HepG2 (cell line): ENCODE measurements around the gene DAPK1. TPM values are rescaled to one million over a fixed set of nuclear protein-coding genes. Genes with fewer than 3 reads are reported as not detected.

Experiments
- ATF7-NPFF ChIP-seq: sonication (generic); formaldehyde crosslinking; IDR thresholded peaks from 2 replicates; pipeline ENCODE4 v1.8.1; 2023; ENCODE audit warnings: mild to moderate bottlenecking, low read depth, missing genetic modification reagents, moderate library complexity
- BRD4 ChIP-seq: sonication (generic); formaldehyde crosslinking; IDR thresholded peaks from 2 replicates; pipeline ENCODE4 v1.4.0; 2020; ENCODE audit warnings: missing genetic modification reagents
- EED ChIP-seq: sonication (generic); formaldehyde crosslinking; IDR thresholded peaks from 2 replicates; pipeline ENCODE4 v1.5.0; 2020; ENCODE audit warnings: mild to moderate bottlenecking, missing genetic modification reagents
- ETS1 ChIP-seq: sonication (generic); formaldehyde crosslinking; IDR thresholded peaks from 2 replicates; pipeline ENCODE4 v1.4.0; 2020; ENCODE audit warnings: missing genetic modification reagents
- ETV6 ChIP-seq: sonication (generic); formaldehyde crosslinking; conservative IDR thresholded peaks from 2 replicates; pipeline ENCODE4 v1.4.0; 2020; ENCODE audit warnings: missing genetic modification reagents
- FOXP1 ChIP-seq, 2 experiments: fragments of 450-650 bp in 1 of 2; IDR thresholded peaks; 2 replicates each; pipeline ENCODE4 v1.6.1; 2017 to 2018; ENCODE audit warnings: antibody characterized with exemption in 1 of 2
- GMEB2 ChIP-seq: IDR thresholded peaks from 2 replicates; pipeline ENCODE4 v1.6.1; 2016; ENCODE audit warnings: missing biosample characterization, missing genetic modification reagents, low read depth
- HCFC1 ChIP-seq: fragments of 150-350 bp; IDR thresholded peaks from 2 replicates; pipeline ENCODE4 v1.6.1; 2014; ENCODE audit warnings: low read depth, low read length
- HMGXB4 ChIP-seq, 2 experiments: sonication (generic) in 1 of 2; formaldehyde crosslinking in 1 of 2; IDR thresholded peaks; 2 replicates each; pipeline versions ENCODE4 v1.4.0 to v1.6.1; 2018 to 2020; ENCODE audit warnings: missing genetic modification reagents in 2 of 2, borderline replicate concordance in 1 of 2, low read depth in 1 of 2, mild to moderate bottlenecking in 1 of 2, missing biosample characterization in 1 of 2
- HNRNPH1 ChIP-seq: fragments of 200-400 bp; formaldehyde crosslinking; optimal IDR thresholded peaks from 2 replicates; pipeline ENCODE3; 2017; ENCODE audit warnings: mild to moderate bottlenecking, low read depth, low read length
- HNRNPLL ChIP-seq: fragments of 200-400 bp; formaldehyde crosslinking; IDR thresholded peaks from 2 replicates; pipeline ENCODE4 v1.6.1; 2017; ENCODE audit warnings: mild to moderate bottlenecking, low read depth, low read length; ENCODE audit not compliant: poor library complexity, severe bottlenecking
- JUNB ChIP-seq: sonication (generic); formaldehyde crosslinking; IDR thresholded peaks from 2 replicates; pipeline ENCODE4 v1.8.0; 2022; ENCODE audit warnings: missing genetic modification reagents, mild to moderate bottlenecking, borderline replicate concordance
- MIER3 ChIP-seq: IDR thresholded peaks from 2 replicates; pipeline ENCODE4 v1.6.1; 2016; ENCODE audit warnings: missing compliant biosample characterization, borderline replicate concordance
- MXD3 ChIP-seq: IDR thresholded peaks from 2 replicates; pipeline ENCODE4 v1.6.1; 2016; ENCODE audit warnings: mild to moderate bottlenecking, missing biosample characterization, missing genetic modification reagents
- PHF21A ChIP-seq: sonication (generic); formaldehyde crosslinking; IDR thresholded peaks from 2 replicates; pipeline ENCODE4 v1.5.0; 2020; ENCODE audit warnings: mild to moderate bottlenecking, missing genetic modification reagents
- THYN1 ChIP-seq: sonication (generic); formaldehyde crosslinking; IDR thresholded peaks from 2 replicates; pipeline ENCODE4 v1.8.1; 2023; ENCODE audit warnings: low read depth, mild to moderate bottlenecking, moderate library complexity, missing genetic modification reagents, borderline replicate concordance
- ZBTB49 ChIP-seq: sonication (generic); formaldehyde crosslinking; IDR thresholded peaks from 2 replicates; pipeline ENCODE4 v1.4.0; 2020; ENCODE audit warnings: missing genetic modification reagents, borderline replicate concordance
- ZNF136 ChIP-seq: sonication (generic); formaldehyde crosslinking; IDR thresholded peaks from 2 replicates; pipeline ENCODE4 v1.8.1; 2022; ENCODE audit warnings: low read depth, mild to moderate bottlenecking, moderate library complexity, missing genetic modification reagents
- ZNF224 ChIP-seq: sonication (generic); formaldehyde crosslinking; IDR thresholded peaks from 2 replicates; pipeline ENCODE4 v1.5.0; 2020; ENCODE audit warnings: mild to moderate bottlenecking, missing genetic modification reagents
- ZNF33B ChIP-seq: sonication (generic); formaldehyde crosslinking; IDR thresholded peaks from 2 replicates; pipeline ENCODE4 v1.5.1; 2020; ENCODE audit warnings: mild to moderate bottlenecking, missing genetic modification reagents
- ZNF619 ChIP-seq: sonication (generic); formaldehyde crosslinking; IDR thresholded peaks from 2 replicates; pipeline ENCODE4 v1.4.0; 2020; ENCODE audit warnings: mild to moderate bottlenecking, missing genetic modification reagents
- ZSCAN20 ChIP-seq: sonication (generic); formaldehyde crosslinking; IDR thresholded peaks from 2 replicates; pipeline ENCODE4 v1.4.0; 2020; ENCODE audit warnings: missing genetic modification reagents, mild to moderate bottlenecking, borderline replicate concordance
- polyA plus RNA-seq, 8 experiments: library from polyadenylated mRNA; depleted of rRNA in 3 of 8; stranded (reverse) in 7 of 8; unstranded in 1 of 8; fragments of >200 nt; fragmentation: Illumina TruSeq in 4 of 8; extraction: Trizol in 4 of 8; gene quantifications; 2 replicates each; pipeline versions ENCODE4 v1.2.1 to v1.2.3, GENCODE V29; 2011 to 2016; ENCODE audit warnings: low read depth in 4 of 8, missing spikeins in 1 of 8, mixed read lengths in 1 of 8; ENCODE audit not compliant: insufficient read depth in 1 of 8
- total RNA-seq, 5 experiments: library from RNA; depleted of rRNA; stranded (reverse); fragments of >200 nt; fragmentation: Illumina TruSeq; extraction: Trizol; gene quantifications; 2 replicates each; pipeline ENCODE4 v1.2.3, GENCODE V29; 2016; ENCODE audit warnings: low read depth in 1 of 5

The DAPK1 gene
- total and polyA plus RNA-seq, 2 of the 13 experiments (the other 11 are each of a cell fraction or from before 2014, with no cell fraction given), result 35.7 to 35.9 TPM

- TF ChIP-seq ZBTB49 (CRISPR knock-in tag) (no peak), HCFC1 (no peak), ZNF33B (CRISPR knock-in tag) (peak; percentile 80), ZSCAN20 (CRISPR knock-in tag) (no peak), HNRNPH1 (no peak), PHF21A (CRISPR knock-in tag) (no peak; the same call in 1 of the 2 replicates), JUNB (0 out of 2 replicates have a peak, but pooled peaks have one; percentile 11), GMEB2 (CRISPR knock-in tag) (no peak), ZNF224 (CRISPR knock-in tag) (no peak), FOXP1 (IDR thresholded peaks at IDR 0.05) (no peak), FOXP1 (CRISPR knock-in tag; IDR thresholded peaks at IDR 0.05) (no peak), MXD3 (CRISPR knock-in tag) (peak; percentile 73), HNRNPLL (peak; percentile 28), ETV6 (CRISPR knock-in tag) (no peak), HMGXB4 (CRISPR knock-in tag; IDR thresholded peaks at IDR 0.05; ENCODE audit: borderline replicate concordance in 1 of 2, low read depth in 1 of 2) (peak; percentile 65 to 91), ATF7-NPFF (CRISPR knock-in tag) (peak; percentile 36; the same call in 1 of the 2 replicates), MIER3 (CRISPR knock-in tag) (no peak), ZNF619 (CRISPR knock-in tag) (no peak), ZNF136 (no peak), ETS1 (CRISPR knock-in tag) (no peak), BRD4 (CRISPR knock-in tag) (no peak), THYN1 (CRISPR knock-in tag) (no peak), EED (CRISPR knock-in tag) (no peak)
These were observed 561 bp downstream of the DAPK1 start (continued) for GRCh38 chr9:87498046-87498810.
